ENCODE data around the gene SYT14. TPM values are rescaled to one million over a fixed set of nuclear protein-coding genes. Genes with fewer than 3 reads are reported as not detected.

Gene SYT14
- total and polyA plus RNA-seq, 2 of the 4 experiments (the other 2 are of a cell fraction) = 0.14 to 1.3 TPM

- Histone ChIP-seq H4K8ac (ENCODE audit: low read depth in 2 of 2, low read length in 2 of 2) (no peak overlapping the region), H2AK9ac (replicated peaks; ENCODE audit: low read depth, low read length, poor library complexity) (no peak overlapping the region), H3K23ac (ENCODE audit: low read depth, low read length) (no peak overlapping the region), H3K4me2 (ENCODE audit: low read depth, low read length) (no peak overlapping the region), H3K9ac (ENCODE audit: low read depth, low read length) (no peak overlapping the region), H3K27ac (ENCODE audit: insufficient read depth, low read length) (no peak overlapping the region), H2AFZ (replicated peaks; ENCODE audit: low read length, poor library complexity) (no peak overlapping the region), H3K27me3 (ENCODE audit: control insufficient read depth, insufficient read depth, low read length) (peaks cover 5% of the 10 kb centered on the region), H3K4ac (ENCODE audit: low read depth, low read length) (no peak overlapping the region), H2BK20ac (ENCODE audit: low read depth, low read length) (no peak overlapping the region), H3K9me1 (ENCODE audit: insufficient read depth, low read length) (no peaks in the 10 kb centered on the region), H4K5ac (ENCODE audit: low read depth, low read length) (no peak overlapping the region), H4K20me1 (ENCODE audit: insufficient read depth, low read length) (no peaks in the 10 kb centered on the region), H2BK5ac (ENCODE audit: low read depth, low read length, poor library complexity, severe bottlenecking) (no peak overlapping the region), H3K14ac (replicated peaks; ENCODE audit: low read depth, low read length) (no peak overlapping the region), H2BK15ac (ENCODE audit: low read depth, low read length) (no peak overlapping the region), H3K79me1 (ENCODE audit: low read depth in 1 of 2, low read length in 2 of 2) (no peaks in the 10 kb centered on the region), H4K91ac (ENCODE audit: insufficient read depth, low read depth, low read length) (no peak overlapping the region), H3K9me3 (ENCODE audit: control insufficient read depth, insufficient read depth, low read length) (no peaks in the 10 kb centered on the region), H3K4me3 (ENCODE audit: insufficient read depth, low read depth, low read length) (no peak overlapping the region), H2AK5ac (ENCODE audit: low read depth, low read length) (no peak overlapping the region), H2BK120ac (ENCODE audit: low read depth, low read length) (no peak overlapping the region), H3K36me3 (ENCODE audit: control insufficient read depth, insufficient read depth, low read length) (no peaks in the 10 kb centered on the region), H3K18ac (ENCODE audit: low read depth, low read length) (no peak overlapping the region), H3K56ac (ENCODE audit: extremely low read depth, insufficient read depth, low read length) (no peak overlapping the region), H3K4me1 (ENCODE audit: control insufficient read depth, insufficient read depth, low read length) (no peaks in the 10 kb centered on the region; the same call in 1 of the 2 replicates)
- in situ Hi-C loops (cut with MboI; ENCODE audit: low sequenced_read_pairs) = no loop called here
- POLR2A ChIA-PET (ENCODE audit: unreplicated experiment) = no interaction called here
- dilution Hi-C loops (cut with HindIII; ENCODE audit: low sequenced_read_pairs, unreplicated experiment) = no loop called here
- DNase-seq (no peak), ATAC-seq (ENCODE audit: low read depth) (no peak)
- 20% methylated on average over 1 of the region's 6 CpGs; no CpG with 5 or more reads in 1 of the 2 experiments for WGBS, 2 experiments (ENCODE audit: extremely low coverage in 2 of 2, insufficient read length in 1 of 2)
- TF ChIP-seq MAFK (IDR thresholded peaks at IDR 0.05; ENCODE audit: low read depth, low read length) (peak; percentile 60), CHD1 (IDR thresholded peaks at IDR 0.05; ENCODE audit: low read depth, low read length) (no peak), NFE2L2 (IDR thresholded peaks at IDR 0.05; ENCODE audit: low read depth, low read length) (no peak)
- intact Hi-C loops (cut with micrococcal nuclease) = no loop called here
- CTCF ChIA-PET = no interaction called here
- no TSS peak for BruUV-seq (replicated peaks)
Measured at GRCh38 chr1:209936125-209936524, 1.9 kb upstream of the SYT14 start.
